Measurements from ENCODE around the gene RHOD. TPM values are rescaled to one million over a fixed set of nuclear protein-coding genes. Genes with fewer than 3 reads are reported as not detected.

The RHOD gene
- polyA plus RNA-seq, 1 donor (not counting 4 experiments of a cell fraction or from before 2014, with no cell fraction given): 119 TPM

- Histone ChIP-seq H3K36me3 (ENCODE audit: control insufficient read depth in 2 of 2, extremely low read depth in 1 of 2, insufficient read depth in 2 of 2, low read length in 2 of 2) (no peaks in the 10 kb centered on the region), H3K4me2 (ENCODE audit: control insufficient read depth, extremely low read depth, insufficient read depth, low read depth, low read length) (peak overlapping the region; percentile 62), H3K9me1 (ENCODE audit: control insufficient read depth, extremely low read depth, insufficient read depth, low read length) (no peaks in the 10 kb centered on the region), H3K9ac (ENCODE audit: control insufficient read depth, extremely low read depth, insufficient read depth, low read length) (peak overlapping the region; percentile 86), H3K79me2 (ENCODE audit: control insufficient read depth, insufficient read depth, low read length) (peaks cover 34% of the 10 kb centered on the region), H3K27me3 (ENCODE audit: control insufficient read depth, extremely low read depth, insufficient read depth, low read length) (peaks cover 4% of the 10 kb centered on the region), H2AFZ (ENCODE audit: control insufficient read depth, low read length) (peak overlapping the region; percentile 96), H3K4me1 (ENCODE audit: control insufficient read depth, extremely low read depth, insufficient read depth, low read length) (peaks cover 17% of the 10 kb centered on the region), H4K20me1 (ENCODE audit: control insufficient read depth, extremely low read depth, insufficient read depth, low read length) (no peaks in the 10 kb centered on the region), H3K9me3 (ENCODE audit: control insufficient read depth, low read depth, low read length) (no peaks in the 10 kb centered on the region), H3K4me3 (ENCODE audit: control insufficient read depth in 2 of 3, extremely low read depth in 1 of 3, insufficient read depth in 2 of 3, low read depth in 1 of 3, low read length in 3 of 3) (peak overlapping the region in 1 of 3 experiments; percentile 27), H3K27ac (ENCODE audit: control insufficient read depth, insufficient read depth, low read length) (peak overlapping the region; percentile 79)
- FAIRE-seq (no peak), DNase-seq (ENCODE audit: low read depth, low spot score) (no peak)
- no peak for TF ChIP-seq CTCF (optimal IDR thresholded peaks at IDR 0.05 in 1 of 3, IDR thresholded peaks at IDR 0.05 in 1 of 3, conservative IDR thresholded peaks at IDR 0.05 in 1 of 3; ENCODE audit: extremely low read depth in 1 of 3, insufficient read depth in 2 of 3, low read length in 3 of 3)
- no peak for TF ChIP-seq EZH2 (IDR thresholded peaks at IDR 0.05; ENCODE audit: low read length)
- dilution Hi-C loops (cut with MboI; ENCODE audit: extremely low pct_ligation_motif_present, low sequenced_read_pairs): no loop called here
Measured at GRCh38 chr11:67117672-67118180, 61.1 kb downstream of the RHOD start.

- peaks cover 17% of the 10 kb centered on the region for H3K4me1 ChIP-seq (ENCODE audit: control insufficient read depth, extremely low read depth, insufficient read depth, low read length)
- peaks cover 3% of the 10 kb centered on the region for H3K27me3 ChIP-seq (ENCODE audit: control insufficient read depth, extremely low read depth, insufficient read depth, low read length)
- peak overlapping the region; percentile 18 to 54 (median 49) for H3K4me3 ChIP-seq (ENCODE audit: control insufficient read depth in 2 of 3, extremely low read depth in 1 of 3, insufficient read depth in 2 of 3, low read depth in 1 of 3, low read length in 3 of 3)
- peak overlapping the region; percentile 58 for H3K4me2 ChIP-seq (ENCODE audit: control insufficient read depth, extremely low read depth, insufficient read depth, low read depth, low read length)
- no peaks in the 10 kb centered on the region for H3K9me3 ChIP-seq (ENCODE audit: control insufficient read depth, low read depth, low read length)
- H3K36me3 ChIP-seq (ENCODE audit: control insufficient read depth in 2 of 2, extremely low read depth in 1 of 2, insufficient read depth in 2 of 2, low read length in 2 of 2): no peaks in the 10 kb centered on the region
- H2AFZ ChIP-seq (ENCODE audit: control insufficient read depth, low read length): peak overlapping the region; percentile 74
- peak overlapping the region; percentile 86 for H3K9ac ChIP-seq (ENCODE audit: control insufficient read depth, extremely low read depth, insufficient read depth, low read length)
- no peaks in the 10 kb centered on the region for H4K20me1 ChIP-seq (ENCODE audit: control insufficient read depth, extremely low read depth, insufficient read depth, low read length)
- H3K79me2 ChIP-seq (ENCODE audit: control insufficient read depth, insufficient read depth, low read length): peaks cover 40% of the 10 kb centered on the region
- TF ChIP-seq EZH2 (IDR thresholded peaks at IDR 0.05; ENCODE audit: low read length): no peak
- TF ChIP-seq CTCF (optimal IDR thresholded peaks at IDR 0.05 in 1 of 3, IDR thresholded peaks at IDR 0.05 in 1 of 3, conservative IDR thresholded peaks at IDR 0.05 in 1 of 3; ENCODE audit: extremely low read depth in 1 of 3, insufficient read depth in 2 of 3, low read length in 3 of 3): no peak
- no peak for DNase-seq (ENCODE audit: low read depth, low spot score)
- dilution Hi-C loops (cut with MboI; ENCODE audit: extremely low pct_ligation_motif_present, low sequenced_read_pairs): no loop called here
- no peaks in the 10 kb centered on the region for H3K9me1 ChIP-seq (ENCODE audit: control insufficient read depth, extremely low read depth, insufficient read depth, low read length)
- no peak for FAIRE-seq
- H3K27ac ChIP-seq (ENCODE audit: control insufficient read depth, insufficient read depth, low read length): peak overlapping the region; percentile 79
Measured at GRCh38 chr11:67118181-67118766, 61.6 kb downstream of the RHOD start.

Measured in keratinocyte (primary cell).